Measurements from ENCODE around the gene LRRC8D.
A peak's percentile ranks its signal among the peaks of the same experiment; 100 is the strongest.

The LRRC8D gene

DNA sequence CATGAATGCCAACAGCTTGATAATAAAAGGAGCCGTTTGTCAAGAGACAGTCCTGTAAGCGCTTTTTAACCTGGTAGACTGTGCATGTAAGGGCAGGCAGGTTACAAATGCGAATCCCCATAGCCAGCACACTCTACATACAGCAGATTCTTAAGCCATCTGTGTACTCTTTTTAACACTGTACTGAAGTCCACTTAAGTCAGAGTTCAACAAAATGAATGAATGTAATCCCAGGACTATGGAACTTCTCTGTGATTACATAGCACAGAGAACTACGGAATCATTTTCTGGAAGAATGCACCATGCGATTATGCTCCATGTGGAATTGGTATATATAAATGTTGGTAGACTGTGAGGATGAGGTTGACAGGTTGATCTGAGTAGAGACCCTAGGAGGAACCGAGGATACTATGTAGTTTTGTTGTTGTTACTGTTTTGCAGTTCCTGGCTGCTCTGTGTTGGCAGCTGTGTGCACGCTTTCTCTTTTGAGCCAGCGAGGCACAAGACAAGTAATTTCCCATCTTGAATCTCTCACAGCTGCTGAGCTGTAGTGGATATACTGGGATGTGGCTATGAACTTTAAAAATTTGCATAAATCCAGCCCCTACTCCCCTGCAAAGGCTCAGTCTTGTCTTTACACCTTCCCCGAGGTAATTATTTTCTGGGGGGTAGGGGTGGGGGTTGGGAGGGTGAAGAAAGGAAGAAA, 21.9 kb downstream of the LRRC8D start:
- TF ChIP-seq, protein P1, sequence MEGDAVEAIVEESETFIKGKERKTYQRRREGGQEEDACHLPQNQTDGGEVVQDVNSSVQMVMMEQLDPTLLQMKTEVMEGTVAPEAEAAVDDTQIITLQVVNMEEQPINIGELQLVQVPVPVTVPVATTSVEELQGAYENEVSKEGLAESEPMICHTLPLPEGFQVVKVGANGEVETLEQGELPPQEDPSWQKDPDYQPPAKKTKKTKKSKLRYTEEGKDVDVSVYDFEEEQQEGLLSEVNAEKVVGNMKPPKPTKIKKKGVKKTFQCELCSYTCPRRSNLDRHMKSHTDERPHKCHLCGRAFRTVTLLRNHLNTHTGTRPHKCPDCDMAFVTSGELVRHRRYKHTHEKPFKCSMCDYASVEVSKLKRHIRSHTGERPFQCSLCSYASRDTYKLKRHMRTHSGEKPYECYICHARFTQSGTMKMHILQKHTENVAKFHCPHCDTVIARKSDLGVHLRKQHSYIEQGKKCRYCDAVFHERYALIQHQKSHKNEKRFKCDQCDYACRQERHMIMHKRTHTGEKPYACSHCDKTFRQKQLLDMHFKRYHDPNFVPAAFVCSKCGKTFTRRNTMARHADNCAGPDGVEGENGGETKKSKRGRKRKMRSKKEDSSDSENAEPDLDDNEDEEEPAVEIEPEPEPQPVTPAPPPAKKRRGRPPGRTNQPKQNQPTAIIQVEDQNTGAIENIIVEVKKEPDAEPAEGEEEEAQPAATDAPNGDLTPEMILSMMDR (IDR thresholded peaks at IDR 0.05; ENCODE audit: insufficient read depth, low read depth, low read length, missing control alignments) = no peak
- peak overlapping the region; percentile 81 for H3K4me3 ChIP-seq (ENCODE audit: low read depth, low read length)
- DNase-seq (ENCODE audit: low read depth) = peak; percentile 68

GRCh38 chr1:89843273-89844130, 22.7 kb downstream of the LRRC8D start:
- H3K4me3 ChIP-seq (ENCODE audit: low read depth, low read length) = peak overlapping the region; percentile 81
- TF ChIP-seq, protein P1 (IDR thresholded peaks at IDR 0.05; ENCODE audit: insufficient read depth, low read depth, low read length, missing control alignments) = peak; percentile 69
- peak; percentile 91 for DNase-seq (ENCODE audit: low read depth)

DNA sequence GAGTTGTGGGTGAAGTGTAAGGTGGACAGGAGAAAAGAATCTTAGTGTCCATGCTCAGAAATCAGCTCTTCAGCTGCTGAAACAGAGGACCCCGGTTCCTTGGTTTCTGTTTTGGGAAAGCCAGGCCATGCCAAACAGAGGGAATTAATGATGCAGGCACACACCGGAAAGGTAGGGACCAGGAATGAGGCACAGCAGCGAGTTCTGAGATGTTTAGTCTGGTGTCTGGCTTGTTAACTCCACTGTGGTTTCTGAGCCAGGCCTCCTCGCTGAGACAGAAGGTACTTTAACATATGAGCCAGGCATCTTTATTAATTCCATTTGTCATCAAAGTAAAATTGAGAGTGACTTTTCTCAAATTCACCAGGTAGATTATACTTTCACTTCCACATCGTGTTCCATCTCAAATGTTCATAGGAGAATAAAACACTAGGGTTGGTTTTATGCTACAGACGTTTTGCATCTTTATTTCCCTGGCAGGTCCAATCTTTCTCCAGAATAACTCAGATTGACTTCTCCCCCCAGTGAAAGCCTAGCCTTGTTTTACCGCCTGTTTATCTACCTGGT, 23.5 kb downstream of the LRRC8D start:
- DNase-seq (ENCODE audit: low read depth) = peak; percentile 32
- H3K4me3 ChIP-seq (ENCODE audit: low read depth, low read length) = peak overlapping the region; percentile 81
- TF ChIP-seq, protein P1 (IDR thresholded peaks at IDR 0.05; ENCODE audit: insufficient read depth, low read depth, low read length, missing control alignments) = no peak

- TF ChIP-seq, protein P1 (IDR thresholded peaks at IDR 0.05; ENCODE audit: insufficient read depth, low read depth, low read length, missing control alignments) = no peak
- no peak for DNase-seq (ENCODE audit: low read depth)
- no peak overlapping the region; the same call in 1 of the 2 replicates for H3K4me3 ChIP-seq (ENCODE audit: low read depth, low read length)
Measured at GRCh38 chr1:89844860-89845259, 24.0 kb downstream of the LRRC8D start.

DNA sequence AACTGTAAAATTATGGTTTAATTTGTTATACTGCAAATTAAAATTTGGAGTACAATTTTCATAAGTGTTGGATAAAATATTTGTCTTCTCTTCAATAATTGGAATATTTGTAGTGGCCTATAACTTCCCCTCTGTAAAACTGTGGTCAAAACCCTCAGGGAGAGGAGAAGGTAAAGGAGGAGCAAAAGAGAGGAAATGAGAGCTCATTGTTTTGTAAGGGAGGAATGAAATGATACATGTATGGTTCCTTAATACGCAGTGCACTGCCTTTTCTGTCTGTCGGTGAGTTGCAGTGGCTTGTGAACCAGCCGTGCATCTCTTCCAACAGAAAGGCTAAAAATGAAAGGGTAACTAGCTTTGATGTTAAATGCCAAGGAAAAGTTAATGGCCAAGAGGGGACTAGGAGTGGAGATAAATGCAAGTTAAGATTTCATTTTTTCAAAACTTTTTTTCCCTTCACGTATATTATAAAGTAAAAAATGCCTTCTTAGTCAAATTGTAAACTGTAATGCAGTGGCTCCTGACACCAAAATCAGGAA, 26.4 kb downstream of the LRRC8D start:
- no peak for DNase-seq (ENCODE audit: low read depth)
- no peak overlapping the region for H3K4me3 ChIP-seq (ENCODE audit: low read depth, low read length)
- TF ChIP-seq, protein P1 (IDR thresholded peaks at IDR 0.05; ENCODE audit: insufficient read depth, low read depth, low read length, missing control alignments) = no peak

DNA sequence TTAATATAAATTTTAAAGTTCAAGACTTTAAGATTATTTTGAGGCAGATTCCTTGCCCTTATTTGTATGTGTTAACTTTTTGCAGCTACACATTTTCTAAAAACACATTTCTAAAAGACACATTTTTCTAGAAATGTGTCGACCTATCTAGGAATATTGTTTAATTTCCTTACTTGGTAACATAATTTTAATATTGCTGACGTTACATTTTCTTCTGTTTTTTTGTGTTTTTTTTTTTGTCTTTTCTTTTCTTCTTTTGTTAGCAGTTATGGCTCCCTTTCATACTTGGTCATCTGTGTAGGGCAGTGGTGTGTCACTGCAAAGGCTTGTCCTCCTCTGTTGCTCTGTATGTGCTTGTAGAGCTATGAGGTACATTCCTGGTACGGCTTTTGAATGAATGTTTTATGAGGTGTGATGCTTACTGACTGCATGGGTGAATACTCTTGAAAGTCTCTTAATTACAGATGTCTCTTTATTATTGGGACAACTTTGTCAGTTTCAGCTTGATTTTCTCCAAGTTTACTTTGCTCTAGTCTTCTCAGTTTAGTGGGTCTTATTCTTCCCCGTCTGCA, 30.1 kb downstream of the LRRC8D start:
- TF ChIP-seq, protein P1 (IDR thresholded peaks at IDR 0.05; ENCODE audit: insufficient read depth, low read depth, low read length, missing control alignments) = no peak
- H3K4me3 ChIP-seq (ENCODE audit: low read depth, low read length) = no peak overlapping the region
- no peak for DNase-seq (ENCODE audit: low read depth)
